OCI-LY7 (cell line): ENCODE results near the gene ANO8. TPM values are rescaled to one million over a fixed set of nuclear protein-coding genes. Genes with fewer than 3 reads are reported as not detected.
"Not testable (repeated sequence)": the region's sequence is repeated elsewhere in the genome, so short reads cannot be mapped to it uniquely, and the experiment has no call there.

Experiments
- BruUV-seq: library from RNA; stranded (reverse); fragments of 400-500 nt; replicated peaks from 2 replicates; lab custom pipeline; 2021; lab: Mats Ljungman, UMichigan
- CTCF ChIA-PET: fragments of 300-600 bp; sonication (Branson Sonifier 250); formaldehyde crosslinking; loops from one replicate; lab custom pipeline; 2022; ENCODE audit warnings: antibody characterized with exemption; ENCODE audit not compliant: unreplicated experiment; lab: Charles Lee
- POLR2A ChIA-PET: fragments of 300-600 bp; sonication (Branson Sonifier 250); formaldehyde crosslinking; loops from one replicate; lab custom pipeline; 2022; ENCODE audit warnings: antibody characterized with exemption; lab: Charles Lee
- DNase-seq: peaks from one replicate; pipeline ENCODE4 v3.0.0-alpha.2; 2015; ENCODE audit warnings: low spot score
- H2AFZ ChIP-seq: fragments of 200-600 bp; sonication (generic), shearing (Covaris generic); 2 replicates; pipeline ENCODE4 v1.6.1; 2014; ENCODE audit warnings: mild to moderate bottlenecking, antibody characterized with exemption, low read length, moderate library complexity
- H3K27ac ChIP-seq: fragments of 200-600 bp; sonication (generic); 2 replicates; pipeline ENCODE4 v1.5.1; 2014; ENCODE audit warnings: mixed run types, low read depth, mild to moderate bottlenecking, moderate library complexity, low read length, inconsistent platforms; ENCODE audit not compliant: poor library complexity, severe bottlenecking
- H3K36me3 ChIP-seq: fragments of 200-600 bp; sonication (generic); 2 replicates; pipeline ENCODE4 v1.6.1; 2014; ENCODE audit warnings: mild to moderate bottlenecking, antibody characterized with exemption, low read length, moderate library complexity, mixed read lengths; ENCODE audit not compliant: insufficient read depth
- H3K4me1 ChIP-seq: fragments of 200-600 bp; sonication (generic); 2 replicates; pipeline ENCODE4 v1.5.1; 2014; ENCODE audit warnings: mild to moderate bottlenecking, low read length; ENCODE audit not compliant: insufficient read depth, poor library complexity, severe bottlenecking
- H3K4me2 ChIP-seq: fragments of 200-600 bp; sonication (generic); 2 replicates; pipeline ENCODE4 v1.6.1; 2014; ENCODE audit warnings: mild to moderate bottlenecking, low read length
- H3K4me3 ChIP-seq: fragments of 200-600 bp; sonication (generic); 2 replicates; pipeline ENCODE4 v1.5.1; 2014; ENCODE audit warnings: mild to moderate bottlenecking, low read depth, low read length; ENCODE audit not compliant: poor library complexity, severe bottlenecking
- H3K79me2 ChIP-seq: fragments of 200-600 bp; sonication (generic); 2 replicates; pipeline ENCODE4 v1.6.1; 2016; ENCODE audit warnings: low read depth, mild to moderate bottlenecking, low read length, moderate library complexity, mixed read lengths; ENCODE audit not compliant: insufficient read depth
- H3K9me2 ChIP-seq: fragments of 200-600 bp; sonication (generic); 2 replicates; pipeline ENCODE4 v1.6.1; 2016; ENCODE audit warnings: mild to moderate bottlenecking, low read length, mixed read lengths; ENCODE audit not compliant: insufficient read depth
- H3K9me3 ChIP-seq: fragments of 200-600 bp; sonication (generic); 2 replicates; pipeline ENCODE4 v1.6.1; 2014; ENCODE audit warnings: mild to moderate bottlenecking, mixed run types, low read length, mixed read lengths
- H4K20me1 ChIP-seq: fragments of 200-600 bp; sonication (generic); 2 replicates; pipeline ENCODE4 v1.6.1; 2014; ENCODE audit warnings: mild to moderate bottlenecking, antibody characterized with exemption, low read length, moderate library complexity, mixed read lengths; ENCODE audit not compliant: insufficient read depth
- CTCF ChIP-seq: fragments of 200-600 bp; sonication (generic); conservative IDR thresholded peaks from 2 replicates; pipeline ENCODE4 v1.5.1; 2014; ENCODE audit warnings: mild to moderate bottlenecking, antibody characterized with exemption, low read length, moderate library complexity, mixed read lengths
- EZH2phosphoT487 ChIP-seq: fragments of 200-600 bp; sonication (generic); IDR thresholded peaks from 2 replicates; pipeline ENCODE4 v1.6.1; 2018; ENCODE audit warnings: low read depth, borderline replicate concordance, mild to moderate bottlenecking, mixed run types, antibody characterized with exemption, low read length, moderate library complexity, mixed read lengths
- intact Hi-C: fragments of 100-400 bp; cut with micrococcal nuclease; formaldehyde crosslinking; loops from one replicate; pipeline ENCODE4 v1.10.0; 2022; ENCODE audit not compliant: unreplicated experiment
- total RNA-seq, 2 experiments: library from RNA; depleted of rRNA in 1 of 2; stranded (reverse); fragments of >200 nt in 1 of 2; shearing (Covaris generic) in 1 of 2; gene quantifications; 2 replicates each; pipeline ENCODE4 v1.2.3, GENCODE V29; 2014 to 2022

ANO8 gene
- total RNA-seq, 2 experiments from 2014 or later, result 4.3 to 13.5 TPM

GRCh38 chr19:17370026-17370587 is 35.5 kb upstream of the ANO8 start:
- Histone ChIP-seq H3K79me2 (no peaks in the 10 kb centered on the region), H3K9me2 (no peaks in the 10 kb centered on the region), H3K4me3 (peak overlapping the region; percentile 29), H3K36me3 (no peaks in the 10 kb centered on the region), H3K27ac (peak overlapping the region; percentile 92), H2AFZ (peak overlapping the region; percentile 77), H3K9me3 (no peaks in the 10 kb centered on the region), H4K20me1 (no peaks in the 10 kb centered on the region), H3K4me2 (peak overlapping the region; percentile 71), H3K4me1 (peaks cover 58% of the 10 kb centered on the region)
- intact Hi-C loops, result no loop called here
- CTCF ChIA-PET, result no interaction called here
- POLR2A ChIA-PET, result interaction anchor here (0.7 kb wide), 1 partner anchor 39 kb away, joined by 4 read pairs; no protein-coding TSS in a partner anchor
- TF ChIP-seq EZH2phosphoT487, result no peak
- no peak for TF ChIP-seq CTCF
- peak; percentile 85 for DNase-seq
- BruUV-seq, result no TSS peak

GRCh38 chr19:17365361-17365760 is 30.7 kb upstream of the ANO8 start:
- DNase-seq, result no peak
- Histone ChIP-seq H3K36me3 (no peaks in the 10 kb centered on the region), H3K4me1 (peaks cover 21% of the 10 kb centered on the region), H3K9me3 (no peaks in the 10 kb centered on the region), H3K4me2 (no peak overlapping the region), H4K20me1 (no peaks in the 10 kb centered on the region), H2AFZ (no peak overlapping the region), H3K4me3 (no peak overlapping the region), H3K27ac (no peak overlapping the region), H3K79me2 (no peaks in the 10 kb centered on the region), H3K9me2 (no peaks in the 10 kb centered on the region)
- CTCF ChIA-PET, result no interaction called here
- intact Hi-C loops, result no loop called here
- TF ChIP-seq EZH2phosphoT487, result no peak
- TF ChIP-seq CTCF, result no peak
- BruUV-seq, result no TSS peak
- POLR2A ChIA-PET, result interaction anchor here (0.6 kb wide), 1 partner anchor 153 kb away, joined by 3 read pairs; no protein-coding TSS in a partner anchor

- H3K9me2 ChIP-seq, H2AFZ ChIP-seq, intact Hi-C loops, H3K4me2 ChIP-seq, H3K79me2 ChIP-seq, BruUV-seq, H4K20me1 ChIP-seq, H3K4me3 ChIP-seq, DNase-seq, H3K4me1 ChIP-seq, POLR2A ChIA-PET, H3K27ac ChIP-seq, CTCF ChIA-PET, H3K36me3 ChIP-seq, H3K9me3 ChIP-seq: not testable (repeated sequence)
Observed at GRCh38 chr19:17363852-17364605, 29.4 kb upstream of the ANO8 start.
